BJ (cell line): ENCODE measurements around the gene LAMA5. TPM values are rescaled to one million over a fixed set of nuclear protein-coding genes. Genes with fewer than 3 reads are reported as not detected.

Source experiments
- CTCF ChIA-PET: fragments of 350-600 bp; formaldehyde crosslinking; extraction: SDS; loops from one replicate; lab custom pipeline; 2021; ENCODE audit warnings: antibody characterized with exemption, inconsistent platforms; lab: Yijun Ruan, JAX
- POLR2A ChIA-PET: fragments of 300-600 bp; sonication (Branson Sonifier 250); formaldehyde crosslinking; extraction: SDS; loops from one replicate; lab custom pipeline; 2021; ENCODE audit warnings: antibody characterized with exemption; lab: Charles Lee
- DNase-seq: peaks from one replicate; pipeline ENCODE4 v3.0.0-alpha.2; 2011; ENCODE audit warnings: low read depth
- H3K27me3 ChIP-seq: 2 replicates; pipeline ENCODE4 v1.6.0; 2011; ENCODE audit warnings: low read length; ENCODE audit not compliant: control insufficient read depth, insufficient read depth
- H3K36me3 ChIP-seq: 2 replicates; pipeline ENCODE4 v1.5.1; 2011; ENCODE audit warnings: low read length; ENCODE audit not compliant: control insufficient read depth, insufficient read depth
- H3K4me3 ChIP-seq: 2 replicates; pipeline ENCODE4 v1.5.1; 2011; ENCODE audit warnings: low read depth, mild to moderate bottlenecking, control low read depth, low read length
- CTCF ChIP-seq: IDR thresholded peaks from 2 replicates; pipeline ENCODE4 v1.5.1; 2011; ENCODE audit warnings: low read depth, mild to moderate bottlenecking, control low read depth, inconsistent platforms, low read length, moderate library complexity; ENCODE audit not compliant: insufficient read depth
- polyA plus RNA-seq: library from polyadenylated mRNA; depleted of rRNA; stranded (reverse); fragments of >200 nt; gene quantifications from 2 replicates; pipeline ENCODE4 v1.2.3, GENCODE V29; 2011

Gene LAMA5
- polyA plus RNA-seq, 1 experiment = 1.1 TPM

GRCh38 chr20:62307226-62308101, 59.6 kb downstream of the LAMA5 start:
- DNase-seq = no peak
- POLR2A ChIA-PET = no interaction called here
- CTCF ChIA-PET = interaction anchor here (6.9 kb wide), 1 partner anchor 61 kb away, joined by 55 read pairs; the partner anchor contains the start of gene LAMA5
- Histone ChIP-seq H3K4me3 (no peak overlapping the region), H3K36me3 (peaks cover 29% of the 10 kb centered on the region), H3K27me3 (no peaks in the 10 kb centered on the region)
- TF ChIP-seq CTCF = no peak

GRCh38 chr20:62306414-62307187, 60.5 kb downstream of the LAMA5 start:
- TF ChIP-seq CTCF = no peak
- POLR2A ChIA-PET = no interaction called here
- no peaks in the 10 kb centered on the region for H3K27me3 ChIP-seq
- H3K36me3 ChIP-seq = peaks cover 29% of the 10 kb centered on the region
- CTCF ChIA-PET = interaction anchor here (1.6 to 6.9 kb wide), 2 partner anchors 62 to 76 kb away, joined by 9 to 55 read pairs; partner anchors contain the start of gene LAMA5
- DNase-seq = no peak
- H3K4me3 ChIP-seq = no peak overlapping the region

GRCh38 chr20:62305765-62306413, 61.2 kb downstream of the LAMA5 start:
- H3K4me3 ChIP-seq = no peak overlapping the region
- CTCF ChIA-PET = interaction anchor here (1.6 to 6.9 kb wide), 2 partner anchors 62 to 77 kb away, joined by 9 to 55 read pairs; partner anchors contain the start of gene LAMA5
- H3K36me3 ChIP-seq = peaks cover 29% of the 10 kb centered on the region

GRCh38 chr20:62305149-62305764, 61.9 kb downstream of the LAMA5 start:
- H3K36me3 ChIP-seq = peaks cover 29% of the 10 kb centered on the region
- H3K4me3 ChIP-seq = no peak overlapping the region
- DNase-seq = no peak
- no peaks in the 10 kb centered on the region for H3K27me3 ChIP-seq
- TF ChIP-seq CTCF = no peak
- ChIA-PET CTCF (interaction anchor here (0.7 to 6.9 kb wide), 3 partner anchors 63 to 81 kb away, joined by 3 to 55 read pairs (median 9); partner anchors contain the start of genes LAMA5 and RPS21), POLR2A (no interaction called here)

More at GRCh38 chr20:62305765-62306413, 61.2 kb downstream of the LAMA5 start:
- DNase-seq = no peak
- no peak for TF ChIP-seq CTCF
- POLR2A ChIA-PET = interaction anchor here (0.5 kb wide), 1 partner anchor 81 kb away, joined by 9 read pairs; the partner anchor contains the start of gene RPS21
- no peaks in the 10 kb centered on the region for H3K27me3 ChIP-seq
